IMR-90 (cell line): ENCODE measurements around the gene GIMAP1.

Experiments used
- BHLHE40 ChIP-seq: fragments of 150-350 bp; IDR thresholded peaks from 2 replicates; pipeline ENCODE4 v1.6.1; 2016; ENCODE audit warnings: mild to moderate bottlenecking, low read depth, low read length
- CHD1 ChIP-seq: IDR thresholded peaks from 2 replicates; pipeline ENCODE4 v1.6.1; 2012; ENCODE audit warnings: low read depth, low read length, improper control_type of control experiment
- CTCF ChIP-seq: conservative IDR thresholded peaks from 2 replicates; pipeline ENCODE4 v1.5.1; 2012; ENCODE audit warnings: mild to moderate bottlenecking, low read depth, low read length, improper control_type of control experiment
- ELK1 ChIP-seq: fragments of 150-350 bp; IDR thresholded peaks from 2 replicates; pipeline ENCODE4 v1.6.1; 2016; ENCODE audit warnings: low read depth, mild to moderate bottlenecking, low read length, moderate library complexity, borderline replicate concordance
- MAFK ChIP-seq: IDR thresholded peaks from 2 replicates; pipeline ENCODE4 v1.6.1; 2012; ENCODE audit warnings: low read depth, low read length, improper control_type of control experiment
- POLR2A ChIP-seq: IDR thresholded peaks from 2 replicates; pipeline ENCODE4 v1.6.1; 2012; ENCODE audit warnings: mild to moderate bottlenecking, low read depth, low read length
- RAD21 ChIP-seq: IDR thresholded peaks from 2 replicates; pipeline ENCODE4 v1.6.1; 2012; ENCODE audit warnings: low read length, improper control_type of control experiment

- TF ChIP-seq CTCF (no peak), RAD21 (no peak), POLR2A (no peak), MAFK (no peak), ELK1 (no peak), BHLHE40 (no peak), CHD1 (no peak)
These were observed 32.0 kb downstream of the GIMAP1 start for GRCh38 chr7:150748376-150748775.
